ENCODE data around the gene PDE2A. TPM values are rescaled to one million over a fixed set of nuclear protein-coding genes. Genes with fewer than 3 reads are reported as not detected.

The PDE2A gene
- total RNA-seq, 1 donor from 2014 or later, result not detected

DNA sequence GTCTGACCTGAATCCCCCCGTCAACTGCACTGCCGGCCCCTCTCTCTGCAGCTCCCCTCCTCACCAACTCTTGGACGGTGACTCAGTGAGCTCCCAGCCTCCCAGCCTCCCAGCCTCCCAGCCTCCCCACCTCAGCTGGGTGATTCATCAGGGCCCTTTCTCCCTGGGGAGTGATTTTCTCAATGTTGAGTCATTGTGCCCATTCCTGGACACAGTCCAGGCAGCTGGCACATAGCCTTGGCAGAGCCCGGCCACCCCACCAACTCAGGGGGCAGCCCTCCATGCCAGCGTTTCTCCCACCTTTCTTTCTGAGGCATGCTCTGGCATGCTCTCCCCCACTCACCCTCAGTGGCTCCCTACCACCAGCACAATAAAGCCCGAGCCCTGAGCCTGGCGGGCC, 30.7 kb downstream of the PDE2A start:
- Mint-ChIP-seq H3K9me3 (ENCODE audit: unreplicated experiment) (no peaks in the 10 kb centered on the region), H3K4me3 (ENCODE audit: unreplicated experiment) (peak overlapping the region; percentile 38), H3K27me3 (ENCODE audit: unreplicated experiment) (peaks cover 3% of the 10 kb centered on the region), H3K27ac (ENCODE audit: unreplicated experiment) (no peak overlapping the region), H3K36me3 (ENCODE audit: unreplicated experiment) (no peaks in the 10 kb centered on the region), H3K4me1 (ENCODE audit: unreplicated experiment) (peaks cover 2% of the 10 kb centered on the region)
- no peak for DNase-seq (ENCODE audit: extremely low spot score, unreplicated experiment)
- TF ChIP-seq, protein P1, sequence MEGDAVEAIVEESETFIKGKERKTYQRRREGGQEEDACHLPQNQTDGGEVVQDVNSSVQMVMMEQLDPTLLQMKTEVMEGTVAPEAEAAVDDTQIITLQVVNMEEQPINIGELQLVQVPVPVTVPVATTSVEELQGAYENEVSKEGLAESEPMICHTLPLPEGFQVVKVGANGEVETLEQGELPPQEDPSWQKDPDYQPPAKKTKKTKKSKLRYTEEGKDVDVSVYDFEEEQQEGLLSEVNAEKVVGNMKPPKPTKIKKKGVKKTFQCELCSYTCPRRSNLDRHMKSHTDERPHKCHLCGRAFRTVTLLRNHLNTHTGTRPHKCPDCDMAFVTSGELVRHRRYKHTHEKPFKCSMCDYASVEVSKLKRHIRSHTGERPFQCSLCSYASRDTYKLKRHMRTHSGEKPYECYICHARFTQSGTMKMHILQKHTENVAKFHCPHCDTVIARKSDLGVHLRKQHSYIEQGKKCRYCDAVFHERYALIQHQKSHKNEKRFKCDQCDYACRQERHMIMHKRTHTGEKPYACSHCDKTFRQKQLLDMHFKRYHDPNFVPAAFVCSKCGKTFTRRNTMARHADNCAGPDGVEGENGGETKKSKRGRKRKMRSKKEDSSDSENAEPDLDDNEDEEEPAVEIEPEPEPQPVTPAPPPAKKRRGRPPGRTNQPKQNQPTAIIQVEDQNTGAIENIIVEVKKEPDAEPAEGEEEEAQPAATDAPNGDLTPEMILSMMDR (IDR thresholded peaks at IDR 0.05), result no peak

DNA sequence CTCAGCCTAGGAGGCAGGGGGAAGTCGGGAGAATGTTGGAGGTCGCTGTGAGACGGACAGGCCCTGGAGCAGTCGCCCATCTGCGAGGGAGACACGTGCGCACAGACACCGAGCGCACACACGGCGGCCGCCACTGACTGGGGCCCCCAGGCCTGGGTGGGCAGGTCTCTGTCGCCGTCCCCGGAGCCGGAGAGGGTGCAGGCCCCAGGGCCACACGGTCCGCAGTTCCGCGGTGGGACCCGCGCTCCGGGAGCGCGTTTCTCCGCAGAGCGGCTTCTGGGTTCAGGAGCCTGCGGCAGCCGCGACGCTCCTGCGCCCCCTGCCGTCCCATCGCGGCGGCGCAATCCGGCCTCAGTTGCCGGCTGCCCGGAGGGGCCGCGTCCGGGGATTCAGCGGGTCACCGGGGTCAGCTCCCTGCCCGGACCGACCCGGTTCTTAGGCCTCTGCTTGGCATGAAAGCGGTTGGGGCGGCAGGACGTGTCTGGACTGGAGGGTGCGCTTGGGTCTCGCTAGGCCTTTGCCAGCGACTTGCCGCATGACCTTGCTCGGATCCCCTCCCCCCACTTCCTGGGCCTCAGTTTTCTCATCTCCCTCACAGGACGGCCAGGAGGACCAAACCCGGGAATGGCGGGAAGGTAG, 31.2 kb downstream of the PDE2A start:
- Mint-ChIP-seq H3K36me3 (ENCODE audit: unreplicated experiment) (no peaks in the 10 kb centered on the region), H3K4me3 (ENCODE audit: unreplicated experiment) (peak overlapping the region; percentile 36), H3K4me1 (ENCODE audit: unreplicated experiment) (peaks cover 2% of the 10 kb centered on the region), H3K27me3 (ENCODE audit: unreplicated experiment) (peaks cover 5% of the 10 kb centered on the region), H3K9me3 (ENCODE audit: unreplicated experiment) (no peaks in the 10 kb centered on the region), H3K27ac (ENCODE audit: unreplicated experiment) (no peak overlapping the region)
- DNase-seq (ENCODE audit: extremely low spot score, unreplicated experiment), result peak; percentile 88
- TF ChIP-seq, protein P1 (IDR thresholded peaks at IDR 0.05), result peak; percentile 99

DNA sequence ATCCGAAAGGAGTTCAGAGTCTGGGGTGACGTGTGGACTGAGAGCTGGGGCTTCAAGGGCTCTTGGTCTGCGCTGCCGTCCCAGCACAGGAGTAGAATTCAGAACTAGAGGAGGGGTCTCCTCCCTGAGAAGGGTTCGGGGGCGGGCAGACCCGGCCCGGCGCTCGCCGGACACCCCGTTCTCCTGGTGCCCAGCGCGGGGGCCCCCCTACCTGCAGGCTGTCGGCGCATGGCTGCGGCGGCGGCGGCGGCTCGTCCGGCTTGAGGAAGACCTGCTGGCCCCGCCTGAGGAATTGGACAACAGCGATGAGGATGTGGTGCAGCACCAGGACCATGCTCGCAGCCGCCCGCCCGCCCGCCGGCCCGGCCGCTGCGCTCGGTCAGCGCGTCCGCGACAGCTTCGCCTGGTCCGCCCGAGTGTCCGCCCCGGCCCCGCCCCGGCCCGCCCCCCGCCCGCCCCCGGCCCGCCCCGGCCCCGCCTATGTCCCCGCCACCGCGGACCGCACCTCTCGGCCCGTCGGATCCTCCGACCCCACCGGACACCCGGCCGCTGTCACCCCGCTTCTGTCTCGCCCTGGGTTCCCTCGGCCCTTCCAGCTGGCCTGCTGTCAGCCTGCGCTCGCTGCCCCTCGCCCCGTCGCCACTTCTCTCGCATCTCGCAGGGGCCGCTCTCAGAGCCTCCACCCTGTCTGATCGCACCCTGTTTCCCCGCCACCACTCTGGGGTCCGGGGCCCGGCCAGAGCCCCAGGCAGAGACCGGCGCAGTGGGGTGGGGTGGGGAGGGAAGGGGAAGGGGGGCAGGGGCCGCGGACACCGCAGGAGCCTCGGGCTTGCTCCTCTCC, 32.0 kb downstream of the PDE2A start:
- Mint-ChIP-seq H3K4me3 (ENCODE audit: unreplicated experiment) (peak overlapping the region; percentile 70), H3K27me3 (ENCODE audit: unreplicated experiment) (peaks cover 12% of the 10 kb centered on the region), H3K4me1 (ENCODE audit: unreplicated experiment) (peaks cover 2% of the 10 kb centered on the region), H3K36me3 (ENCODE audit: unreplicated experiment) (no peaks in the 10 kb centered on the region), H3K27ac (ENCODE audit: unreplicated experiment) (no peak overlapping the region), H3K9me3 (ENCODE audit: unreplicated experiment) (no peaks in the 10 kb centered on the region)
- TF ChIP-seq, protein P1 (IDR thresholded peaks at IDR 0.05), result no peak
- DNase-seq (ENCODE audit: extremely low spot score, unreplicated experiment), result no peak

DNA sequence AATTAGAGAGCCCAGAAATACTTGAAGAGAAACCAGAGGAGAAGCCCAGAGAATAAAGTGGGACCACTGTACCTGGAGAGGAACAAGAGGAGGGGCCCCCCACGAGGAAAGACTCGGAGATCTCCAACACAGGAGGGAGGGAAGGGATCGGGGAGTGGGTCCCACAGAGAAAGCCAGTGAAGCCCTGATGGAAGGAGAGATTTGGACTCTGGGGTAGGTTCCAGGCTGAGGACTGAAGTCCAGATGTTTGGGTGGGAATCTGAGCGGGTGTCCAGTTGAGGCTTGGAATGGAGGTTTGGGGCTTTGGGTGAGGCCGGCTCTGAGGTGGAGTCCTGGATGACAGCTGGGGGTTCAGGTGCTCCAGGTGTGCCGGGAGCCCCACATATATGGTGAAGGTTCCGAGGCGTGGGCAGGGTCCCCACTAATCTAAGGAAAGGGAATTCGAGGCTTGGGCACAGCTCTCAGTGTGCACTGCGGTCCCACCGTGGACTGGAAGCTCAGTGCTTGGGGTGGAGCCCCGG, 32.6 kb downstream of the PDE2A start:
- peaks cover 16% of the 10 kb centered on the region for H3K27me3 Mint-ChIP-seq (ENCODE audit: unreplicated experiment)
- no peaks in the 10 kb centered on the region for H3K36me3 Mint-ChIP-seq (ENCODE audit: unreplicated experiment)

More for the DNA sequence above, 32.6 kb downstream of the PDE2A start:
- DNase-seq (ENCODE audit: extremely low spot score, unreplicated experiment), result no peak
- H3K4me1 Mint-ChIP-seq (ENCODE audit: unreplicated experiment), result peaks cover 2% of the 10 kb centered on the region
- TF ChIP-seq, protein P1 (IDR thresholded peaks at IDR 0.05), result no peak
- peak overlapping the region; percentile 57 for H3K4me3 Mint-ChIP-seq (ENCODE audit: unreplicated experiment)
- H3K27ac Mint-ChIP-seq (ENCODE audit: unreplicated experiment), result no peak overlapping the region
- no peaks in the 10 kb centered on the region for H3K9me3 Mint-ChIP-seq (ENCODE audit: unreplicated experiment)
